Endothelial cell of umbilical vein (primary cell): ENCODE results near the gene LRP5. TPM values are rescaled to one million over a fixed set of nuclear protein-coding genes. Genes with fewer than 3 reads are reported as not detected.

Experiments
- BruUV-seq: library from RNA; stranded (reverse); fragments of 400-500 nt; replicated peaks from 2 replicates; lab custom pipeline; 2021; lab: Mats Ljungman, UMichigan
- CTCF ChIA-PET: fragments of 300-600, 350-600 bp; sonication (Branson Sonifier 250); formaldehyde crosslinking; loops from one replicate; lab custom pipeline; 2021; ENCODE audit warnings: antibody characterized with exemption, inconsistent platforms; lab: Charles Lee
- POLR2A ChIA-PET: fragments of 300-600, 350-600 bp; sonication (Branson Sonifier 250); formaldehyde crosslinking; loops from one replicate; lab custom pipeline; 2021; ENCODE audit warnings: antibody characterized with exemption, inconsistent platforms; lab: Charles Lee
- DNase-seq: peaks from one replicate; pipeline ENCODE4 v3.0.0-alpha.2; 2011; ENCODE audit warnings: low read depth, low spot score
- FAIRE-seq: peaks from 2 replicates; lab custom pipeline; 2011; peaks lifted over from hg19 to GRCh38; lab: Jason Lieb, UNC
- H2AFZ ChIP-seq: 2 replicates; pipeline ENCODE4 v1.6.0; 2012; ENCODE audit warnings: low read depth, low read length, control low read depth, inconsistent platforms
- H3K27ac ChIP-seq: 2 replicates; pipeline ENCODE4 v1.5.1; 2011; ENCODE audit warnings: low read depth, mild to moderate bottlenecking, control low read depth, low read length, moderate library complexity; ENCODE audit not compliant: insufficient read depth
- H3K27me3 ChIP-seq, 2 experiments: 2 replicates each; pipeline versions ENCODE4 v1.6.0 to v1.6.1; 2011; ENCODE audit warnings: low read length in 2 of 2, mixed read lengths in 1 of 2; ENCODE audit not compliant: control insufficient read depth in 2 of 2, insufficient read depth in 2 of 2
- H3K36me3 ChIP-seq, 2 experiments: 2 replicates in 1 of 2; 3 replicates in 1 of 2; pipeline ENCODE4 v1.5.1; 2011; ENCODE audit warnings: low read length in 2 of 2, mild to moderate bottlenecking in 1 of 2, moderate library complexity in 1 of 2; ENCODE audit not compliant: control insufficient read depth in 2 of 2, insufficient read depth in 2 of 2; ENCODE audit errors: extremely low read depth in 1 of 2
- H3K4me1 ChIP-seq: 3 replicates; pipeline ENCODE4 v1.5.1; 2011; ENCODE audit warnings: mild to moderate bottlenecking, low read length; ENCODE audit not compliant: control insufficient read depth, insufficient read depth; ENCODE audit errors: extremely low read depth
- H3K4me2 ChIP-seq: 2 replicates; pipeline ENCODE4 v1.6.1; 2011; ENCODE audit warnings: low read length, control low read depth, mixed read lengths; ENCODE audit not compliant: insufficient read depth
- H3K4me3 ChIP-seq, 3 experiments: fragments of 200-600 bp in 1 of 3; sonication (generic), shearing (Covaris generic) in 1 of 3; replicated peaks in 1 of 3; 2 replicates each; pipeline ENCODE4 v1.5.1; 2011 to 2016; ENCODE audit warnings: control low read depth in 3 of 3, low read length in 3 of 3, mild to moderate bottlenecking in 2 of 3, inconsistent platforms in 1 of 3, low read depth in 1 of 3, moderate library complexity in 1 of 3; ENCODE audit not compliant: insufficient read depth in 1 of 3
- H3K79me2 ChIP-seq: 2 replicates; pipeline ENCODE4 v1.6.0; 2012; ENCODE audit warnings: low read length, inconsistent platforms; ENCODE audit not compliant: control insufficient read depth, insufficient read depth
- H3K9ac ChIP-seq: replicated peaks from 2 replicates; pipeline ENCODE3; 2011; ENCODE audit warnings: low read length, control low read depth; ENCODE audit not compliant: insufficient read depth; ENCODE audit errors: extremely low read depth
- H3K9me1 ChIP-seq: replicated peaks from 3 replicates; pipeline ENCODE4 v1.6.0; 2011; ENCODE audit warnings: mild to moderate bottlenecking, low read length; ENCODE audit not compliant: control insufficient read depth, insufficient read depth; ENCODE audit errors: extremely low read depth
- H3K9me3 ChIP-seq: replicated peaks from 2 replicates; pipeline ENCODE4 v1.5.1; 2012; ENCODE audit warnings: low read length, inconsistent platforms; ENCODE audit not compliant: control insufficient read depth, insufficient read depth
- H4K20me1 ChIP-seq: replicated peaks from 2 replicates; pipeline ENCODE3; 2011; ENCODE audit warnings: mild to moderate bottlenecking, low read length; ENCODE audit not compliant: control insufficient read depth, insufficient read depth; ENCODE audit errors: extremely low read depth
- EZH2 ChIP-seq: IDR thresholded peaks from 2 replicates; pipeline ENCODE4 v1.6.1; 2012; ENCODE audit warnings: borderline replicate concordance, low read depth, mild to moderate bottlenecking, moderate library complexity, low read length, inconsistent platforms; ENCODE audit not compliant: severe bottlenecking
- FOS ChIP-seq: IDR thresholded peaks from 2 replicates; pipeline ENCODE4 v1.6.1; 2011; ENCODE audit warnings: mild to moderate bottlenecking, low read length, moderate library complexity, borderline replicate concordance; ENCODE audit not compliant: insufficient read depth
- GATA2 ChIP-seq: IDR thresholded peaks from 2 replicates; pipeline ENCODE4 v1.7.0; 2011; ENCODE audit warnings: low read depth, mild to moderate bottlenecking, moderate library complexity, mixed read lengths, low read length; ENCODE audit not compliant: insufficient read length, insufficient read depth
- JUN ChIP-seq: IDR thresholded peaks from 2 replicates; pipeline ENCODE4 v1.6.1; 2011; ENCODE audit warnings: borderline replicate concordance, low read depth; ENCODE audit not compliant: insufficient read length, insufficient read depth
- MYC ChIP-seq: IDR thresholded peaks from one replicate; pipeline ENCODE4 v1.6.1; 2011; ENCODE audit warnings: mild to moderate bottlenecking, low read depth, low read length
- POLR2A ChIP-seq: IDR thresholded peaks from 2 replicates; pipeline ENCODE4 v1.6.1; 2012; ENCODE audit warnings: low read depth, mild to moderate bottlenecking, control low read depth, low read length
- POLR2AphosphoS5 ChIP-seq: IDR thresholded peaks from 2 replicates; pipeline ENCODE4 v1.6.1; 2012; ENCODE audit warnings: low read depth, mild to moderate bottlenecking, control low read depth, low read length, moderate library complexity; ENCODE audit not compliant: insufficient read depth
- dilution Hi-C: fragments of 300-500 bp; cut with MboI; formaldehyde crosslinking; loops from one replicate; pipeline ENCODE4 v1.15.0; 2019; ENCODE audit warnings: low sequenced_read_pairs; ENCODE audit not compliant: extremely low pct_ligation_motif_present
- intact Hi-C: fragments of 100-400 bp; cut with micrococcal nuclease; formaldehyde crosslinking; loops from one replicate; pipeline ENCODE4 v1.10.0; 2022
- polyA plus RNA-seq, 4 experiments: library from polyadenylated mRNA; depleted of rRNA in 3 of 4; stranded (reverse) in 3 of 4; unstranded in 1 of 4; fragments of >200 nt; gene quantifications; 2 replicates each; pipeline versions ENCODE4 v1.2.1 to v1.2.3, GENCODE V29; 2011 to 2012; ENCODE audit warnings: missing spikeins in 1 of 4
- total RNA-seq: library from RNA; stranded (reverse); gene quantifications from 2 replicates; pipeline ENCODE4 v1.2.3, GENCODE V29; 2021
- TF ChIP-seq, protein P1 (sequence below): IDR thresholded peaks from 2 replicates; pipeline ENCODE4 v1.6.1; 2011; ENCODE audit not compliant: insufficient read depth, insufficient read length
- TF ChIP-seq, protein P2 (sequence below), 2 donors: IDR thresholded peaks; 1 replicate in 1 of 2; 2 replicates in 1 of 2; pipeline ENCODE4 v1.5.1; 2011; ENCODE audit warnings: low read length in 2 of 2, mild to moderate bottlenecking in 2 of 2, moderate library complexity in 2 of 2, control low read depth in 1 of 2, inconsistent platforms in 1 of 2, low read depth in 1 of 2; ENCODE audit not compliant: insufficient read depth in 1 of 2; ENCODE audit errors: extremely low read depth in 1 of 2

LRP5 gene
- total and polyA plus RNA-seq, 2 donors (not counting 3 experiments of a cell fraction or from before 2014, with no cell fraction given) = 35.1 to 51.8 TPM

DNA sequence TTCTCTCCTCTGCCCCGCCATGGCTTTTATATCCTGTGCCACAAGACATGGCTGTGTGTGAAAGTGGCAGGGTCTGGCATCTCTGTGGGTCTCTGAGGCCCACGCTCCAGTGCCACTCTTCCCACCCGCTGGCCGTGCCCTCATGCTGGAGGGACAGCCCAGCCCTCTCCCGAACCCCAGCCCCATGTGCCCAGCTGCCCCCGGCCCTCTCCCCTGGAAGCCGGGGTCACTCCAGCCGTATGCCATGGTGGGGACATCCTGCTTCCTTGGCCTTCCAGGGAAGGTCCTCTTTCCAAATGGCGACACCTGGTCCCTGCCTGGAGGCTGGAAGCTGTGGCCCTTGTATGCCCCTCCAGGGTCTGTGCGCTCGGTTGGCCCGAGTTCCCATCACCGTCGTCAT, 84.9 kb downstream of the LRP5 start:
- DNase-seq (no peak), FAIRE-seq (no peak)
- no peak overlapping the region for H3K27ac ChIP-seq
- no peaks in the 10 kb centered on the region for H3K79me2 ChIP-seq
- H3K36me3 ChIP-seq = peaks cover 0 to 4% of the 10 kb centered on the region in 2 experiments
- intact Hi-C loops (loop anchor here (5.0 kb wide), 1 partner anchor 40 kb away; no protein-coding TSS in a partner anchor), dilution Hi-C loops (no loop called here)
- no peak overlapping the region for H3K9ac ChIP-seq
- TF ChIP-seq FOS = no peak
- no peaks in the 10 kb centered on the region for H3K9me1 ChIP-seq
- no TSS peak for BruUV-seq
- H3K4me1 ChIP-seq = no peaks in the 10 kb centered on the region
- no peaks in the 10 kb centered on the region for H4K20me1 ChIP-seq
- CTCF ChIA-PET = no interaction called here
- no peaks in the 10 kb centered on the region for H3K9me3 ChIP-seq
- H3K4me2 ChIP-seq = no peak overlapping the region
- POLR2A ChIA-PET = no interaction called here
- H3K27me3 ChIP-seq = no peaks in the 10 kb centered on the region
- no peak overlapping the region for H2AFZ ChIP-seq
- no peak overlapping the region for H3K4me3 ChIP-seq

DNA sequence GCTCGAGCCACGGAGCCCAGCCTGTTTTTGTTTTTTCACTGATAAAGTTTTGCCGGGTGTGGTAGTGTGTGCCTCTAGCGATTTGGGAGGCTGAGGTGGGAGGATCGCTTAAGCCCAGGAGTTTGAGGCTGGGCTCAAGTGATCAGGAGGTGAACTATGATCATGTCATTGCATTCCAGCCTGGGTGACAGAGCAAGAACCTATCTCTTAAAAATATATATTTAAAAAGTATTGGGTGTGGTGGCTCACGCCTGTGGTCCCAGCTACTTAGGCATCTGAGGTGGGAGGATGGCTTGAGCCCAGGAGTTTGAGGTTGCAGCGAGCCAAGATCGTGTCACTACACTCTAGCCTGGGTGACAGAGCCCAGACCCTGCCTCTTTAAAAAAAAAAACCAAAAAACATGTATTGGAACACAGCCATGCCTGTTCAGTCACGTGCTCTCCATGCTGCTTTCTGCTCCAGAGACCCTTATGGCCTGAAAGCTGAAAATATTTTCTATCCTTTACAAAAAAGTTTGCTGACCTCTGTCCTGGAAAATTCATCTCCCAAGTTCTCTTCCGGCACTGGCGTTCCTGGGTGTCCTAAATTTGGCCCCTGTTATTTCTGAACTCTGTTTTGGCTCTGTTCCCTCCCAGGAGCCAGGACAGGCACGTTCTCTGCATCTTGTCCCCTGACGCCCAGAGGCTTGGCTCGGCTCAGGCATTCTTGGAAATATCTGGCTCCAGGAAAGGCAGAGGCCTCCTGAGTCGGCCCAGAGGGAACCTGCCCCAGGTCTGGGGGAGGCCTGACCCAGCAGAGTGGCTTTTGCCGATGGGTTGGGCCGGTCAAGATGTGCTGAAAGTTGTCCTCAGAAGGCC, 86.8 kb downstream of the LRP5 start:
- no peak overlapping the region for H3K27ac ChIP-seq
- intact Hi-C loops = loop anchor here (5.0 kb wide), 1 partner anchor 38 kb away; no protein-coding TSS in a partner anchor
- ChIA-PET POLR2A (no interaction called here), CTCF (interaction anchor here (0.8 kb wide), 1 partner anchor 14 kb away, joined by 3 read pairs; no protein-coding TSS in a partner anchor)
- no TSS peak for BruUV-seq
- no peak overlapping the region for H3K4me3 ChIP-seq
- H3K9me3 ChIP-seq = no peaks in the 10 kb centered on the region
- no peaks in the 10 kb centered on the region for H3K4me1 ChIP-seq
- TF ChIP-seq JUN = no peak
- TF ChIP-seq, protein P1, sequence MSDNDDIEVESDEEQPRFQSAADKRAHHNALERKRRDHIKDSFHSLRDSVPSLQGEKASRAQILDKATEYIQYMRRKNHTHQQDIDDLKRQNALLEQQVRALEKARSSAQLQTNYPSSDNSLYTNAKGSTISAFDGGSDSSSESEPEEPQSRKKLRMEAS = no peak
- TF ChIP-seq EZH2 = no peak
- TF ChIP-seq, protein P2, sequence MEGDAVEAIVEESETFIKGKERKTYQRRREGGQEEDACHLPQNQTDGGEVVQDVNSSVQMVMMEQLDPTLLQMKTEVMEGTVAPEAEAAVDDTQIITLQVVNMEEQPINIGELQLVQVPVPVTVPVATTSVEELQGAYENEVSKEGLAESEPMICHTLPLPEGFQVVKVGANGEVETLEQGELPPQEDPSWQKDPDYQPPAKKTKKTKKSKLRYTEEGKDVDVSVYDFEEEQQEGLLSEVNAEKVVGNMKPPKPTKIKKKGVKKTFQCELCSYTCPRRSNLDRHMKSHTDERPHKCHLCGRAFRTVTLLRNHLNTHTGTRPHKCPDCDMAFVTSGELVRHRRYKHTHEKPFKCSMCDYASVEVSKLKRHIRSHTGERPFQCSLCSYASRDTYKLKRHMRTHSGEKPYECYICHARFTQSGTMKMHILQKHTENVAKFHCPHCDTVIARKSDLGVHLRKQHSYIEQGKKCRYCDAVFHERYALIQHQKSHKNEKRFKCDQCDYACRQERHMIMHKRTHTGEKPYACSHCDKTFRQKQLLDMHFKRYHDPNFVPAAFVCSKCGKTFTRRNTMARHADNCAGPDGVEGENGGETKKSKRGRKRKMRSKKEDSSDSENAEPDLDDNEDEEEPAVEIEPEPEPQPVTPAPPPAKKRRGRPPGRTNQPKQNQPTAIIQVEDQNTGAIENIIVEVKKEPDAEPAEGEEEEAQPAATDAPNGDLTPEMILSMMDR (IDR thresholded peaks at IDR 0.05; ENCODE audit: extremely low read depth in 1 of 2, insufficient read depth in 1 of 2, low read depth in 1 of 2, low read length in 2 of 2) = no peak
- TF ChIP-seq MYC = no peak
- no peak for TF ChIP-seq FOS
- no peak for TF ChIP-seq GATA2
- TF ChIP-seq POLR2A = no peak
- TF ChIP-seq POLR2AphosphoS5 = no peak
- H4K20me1 ChIP-seq = no peaks in the 10 kb centered on the region
- H2AFZ ChIP-seq = no peak overlapping the region
- FAIRE-seq (no peak), DNase-seq (no peak)
- no peaks in the 10 kb centered on the region for H3K9me1 ChIP-seq
- H3K9ac ChIP-seq = no peak overlapping the region
- no peaks in the 10 kb centered on the region for H3K27me3 ChIP-seq
- H3K79me2 ChIP-seq = no peaks in the 10 kb centered on the region
- no peak overlapping the region for H3K4me2 ChIP-seq
- H3K36me3 ChIP-seq = peaks cover 0 to 20% of the 10 kb centered on the region in 2 experiments
- dilution Hi-C loops = no loop called here
